Medulla oblongata (tissue), 1 donor: Measurements from ENCODE around the gene ELOVL6.
"Not testable (repeated sequence)": the region's sequence is repeated elsewhere in the genome, so short reads cannot be mapped to it uniquely, and the experiment has no call there.

Experiments used
- DNase-seq: peaks from one replicate; pipeline ENCODE4 v3.0.0-alpha.2; 2015; ENCODE audit errors: extremely low spot score

Gene ELOVL6

DNA sequence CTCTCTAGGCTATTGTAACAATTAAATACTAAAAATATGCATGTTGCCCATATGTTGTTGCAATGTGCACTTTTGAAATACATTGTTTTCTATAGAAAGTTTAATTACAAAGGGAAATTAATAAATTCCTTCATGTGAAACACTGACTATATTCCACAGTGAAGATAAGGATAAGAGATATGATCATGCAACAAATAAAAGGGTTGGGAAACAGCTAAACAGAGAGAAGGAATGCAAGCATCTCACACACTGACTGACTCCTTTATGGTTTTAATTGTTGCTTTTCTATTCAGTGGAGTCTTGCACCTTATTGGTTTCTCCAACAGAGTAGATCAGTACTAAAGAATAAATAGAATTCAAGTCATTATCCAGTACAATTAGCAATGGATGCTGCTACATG lies 37.8 kb downstream of the ELOVL6 start:
- DNase-seq, result no peak

DNA sequence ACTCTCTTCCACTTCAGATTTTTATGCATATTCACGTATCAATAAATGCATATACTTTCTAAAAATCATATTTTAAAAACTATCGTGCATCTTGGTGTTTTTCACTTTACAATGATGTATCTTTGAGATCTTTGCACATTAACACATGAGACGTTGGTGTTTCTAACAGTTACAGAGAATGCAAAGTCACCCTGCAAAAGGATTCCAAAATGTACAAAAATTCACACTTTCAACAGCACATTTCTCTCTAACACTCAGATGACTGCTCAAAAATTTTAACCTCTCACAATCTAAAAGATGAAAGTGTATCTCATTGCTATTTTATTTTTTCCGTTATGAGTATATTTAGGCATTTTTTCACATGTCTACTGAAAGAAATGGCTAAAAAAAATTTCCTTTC lies 38.9 kb downstream of the ELOVL6 start:
- no peak for DNase-seq

DNA sequence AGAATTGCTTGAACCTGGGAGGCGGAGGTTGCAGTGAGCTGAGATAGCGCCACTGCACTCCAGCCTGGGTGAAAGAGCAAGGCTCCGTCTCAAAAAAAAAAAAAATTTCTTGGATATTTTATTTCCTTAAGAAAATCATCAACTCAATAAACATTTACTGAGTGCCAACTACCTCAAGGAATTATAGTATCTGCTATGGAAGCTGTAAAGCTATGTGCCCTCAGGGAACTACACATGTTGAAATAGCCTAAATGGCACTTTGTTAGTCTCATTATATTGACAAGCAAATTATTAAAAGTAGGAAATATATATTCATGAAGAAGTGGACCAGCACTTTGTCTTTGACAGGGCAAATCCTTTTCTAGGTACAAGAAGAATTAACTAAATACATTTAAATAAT lies 40.8 kb downstream of the ELOVL6 start:
- no peak for DNase-seq

DNA sequence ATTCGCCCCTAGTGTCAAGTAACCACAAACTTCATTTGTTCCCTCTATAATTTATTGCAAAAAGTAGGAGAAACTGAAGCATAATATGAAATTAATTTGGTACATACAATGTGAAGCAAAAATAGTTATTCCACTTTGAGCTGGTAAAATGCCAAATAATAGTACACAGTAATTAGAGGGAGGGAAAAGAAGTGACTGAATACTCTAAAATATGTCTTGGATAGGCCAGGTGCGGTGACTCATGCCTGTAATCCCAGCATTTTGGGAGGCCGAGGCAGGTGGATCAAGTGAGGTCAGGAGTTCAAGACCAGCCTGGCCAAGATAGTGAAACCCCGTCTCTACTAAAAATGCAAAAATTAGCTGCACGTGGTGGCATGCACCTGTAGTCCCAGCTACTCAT lies 41.2 kb downstream of the ELOVL6 start:
- DNase-seq, result not testable (repeated sequence)

DNA sequence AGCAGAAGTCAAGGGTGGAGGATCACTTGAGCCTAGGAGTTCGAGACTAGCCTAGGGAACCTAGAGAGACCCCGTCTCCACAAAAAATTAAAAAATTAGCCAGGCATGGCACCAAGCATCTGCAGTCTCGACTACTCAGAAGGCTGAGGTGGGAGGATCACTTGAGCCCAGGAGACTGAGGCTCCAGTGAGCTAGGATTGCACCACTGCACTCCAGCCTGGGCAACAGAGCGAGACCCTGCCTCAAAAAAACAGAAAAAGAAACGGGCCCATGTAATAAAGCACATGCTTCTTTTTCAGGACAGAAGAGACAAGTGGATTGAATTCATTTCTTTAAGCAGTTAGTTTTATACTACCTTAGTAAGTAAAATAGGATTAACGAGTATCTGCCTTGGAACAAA lies 42.0 kb downstream of the ELOVL6 start:
- no peak for DNase-seq

DNA sequence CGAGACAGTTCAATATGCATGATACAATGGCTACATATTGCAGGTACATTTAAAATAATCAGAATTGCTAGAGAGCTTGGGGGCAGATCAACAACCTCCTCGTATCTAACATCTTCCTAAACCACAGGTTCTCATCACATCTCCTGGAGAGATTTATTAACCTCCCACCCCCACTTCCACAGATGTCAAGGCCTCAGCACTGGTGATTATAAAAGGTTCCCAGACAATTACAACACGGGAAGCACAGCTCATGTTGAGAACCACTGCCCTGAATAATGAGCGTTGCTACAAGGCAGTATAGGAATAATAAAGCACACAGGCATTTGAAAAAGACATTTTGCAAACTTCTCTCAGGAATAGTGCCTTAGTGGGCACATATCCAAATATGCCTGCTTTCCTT lies 42.8 kb downstream of the ELOVL6 start:
- no peak for DNase-seq

DNA sequence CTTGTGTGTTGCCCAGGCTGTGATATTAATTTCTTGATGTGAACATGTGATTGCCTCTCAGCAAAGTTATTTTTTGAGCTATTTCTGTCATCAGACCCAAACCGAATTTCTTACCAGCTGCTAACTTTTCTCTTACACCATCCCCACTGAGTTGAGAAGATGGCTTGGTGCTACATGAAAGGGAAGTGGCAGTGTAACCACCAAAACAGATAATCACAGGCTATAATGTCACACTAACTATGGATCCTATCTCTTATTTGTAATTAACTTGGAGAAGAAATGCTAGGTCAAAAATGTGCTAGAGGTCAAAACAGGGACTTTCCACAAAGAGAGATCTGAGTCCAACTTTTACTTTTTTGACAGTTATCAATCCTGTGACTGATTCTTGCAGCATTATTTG lies 43.8 kb downstream of the ELOVL6 start:
- DNase-seq, result no peak

DNA sequence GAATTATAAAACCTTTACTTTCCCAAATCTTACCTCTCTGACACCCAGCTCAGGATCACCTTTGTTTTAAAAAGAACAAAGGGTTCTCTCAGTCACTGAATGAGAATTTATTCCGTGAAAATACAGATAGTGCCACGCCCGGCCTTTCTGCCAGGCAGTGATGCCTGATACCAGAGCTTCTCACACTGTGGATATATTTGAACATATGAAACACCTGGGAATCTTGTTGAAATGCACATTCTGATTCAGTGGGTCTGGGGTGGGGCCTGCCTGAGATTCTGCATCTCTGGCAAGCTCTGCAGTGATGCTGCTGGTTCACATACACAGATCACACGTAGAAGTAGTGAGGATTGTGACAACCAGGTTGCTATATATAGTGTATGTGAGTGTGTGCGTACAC lies 46.0 kb downstream of the ELOVL6 start:
- no peak for DNase-seq

DNA sequence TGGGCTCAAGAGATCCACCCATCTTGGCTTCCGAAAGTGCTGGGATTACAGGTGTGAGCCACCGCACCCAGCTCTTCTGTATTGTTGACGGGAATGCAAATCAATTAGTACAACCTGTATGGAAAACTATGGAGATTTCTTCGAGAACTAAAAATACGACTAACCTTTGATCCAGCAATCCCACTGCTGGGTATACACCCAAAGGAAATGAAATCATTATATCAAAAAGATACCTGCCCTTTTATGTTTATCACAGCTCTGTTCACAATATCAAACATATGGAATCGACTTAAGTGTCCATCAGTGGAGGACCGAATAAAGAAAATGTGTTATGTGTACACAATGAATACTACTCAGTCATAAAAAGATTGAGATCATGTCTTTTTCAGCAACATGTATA lies 49.3 kb downstream of the ELOVL6 start:
- no peak for DNase-seq

DNA sequence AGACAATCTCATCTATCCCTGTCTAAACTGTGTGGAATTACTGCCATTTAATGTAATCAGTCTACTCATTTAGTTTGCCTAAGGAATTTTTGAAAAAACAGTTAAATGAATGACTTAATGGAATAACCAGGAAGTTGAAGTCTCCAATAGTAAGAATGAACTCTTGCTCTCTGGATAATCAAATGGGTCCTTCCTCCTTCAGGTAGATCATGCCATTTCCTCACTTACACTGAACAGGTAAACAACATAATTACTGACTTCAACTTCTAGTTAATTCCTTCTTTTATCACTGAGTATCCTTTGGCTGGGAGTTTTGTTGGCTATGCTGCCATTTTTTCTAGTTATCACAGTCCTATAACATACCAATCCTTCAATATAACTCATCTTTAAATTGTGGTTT lies 56.0 kb downstream of the ELOVL6 start:
- no peak for DNase-seq

DNA sequence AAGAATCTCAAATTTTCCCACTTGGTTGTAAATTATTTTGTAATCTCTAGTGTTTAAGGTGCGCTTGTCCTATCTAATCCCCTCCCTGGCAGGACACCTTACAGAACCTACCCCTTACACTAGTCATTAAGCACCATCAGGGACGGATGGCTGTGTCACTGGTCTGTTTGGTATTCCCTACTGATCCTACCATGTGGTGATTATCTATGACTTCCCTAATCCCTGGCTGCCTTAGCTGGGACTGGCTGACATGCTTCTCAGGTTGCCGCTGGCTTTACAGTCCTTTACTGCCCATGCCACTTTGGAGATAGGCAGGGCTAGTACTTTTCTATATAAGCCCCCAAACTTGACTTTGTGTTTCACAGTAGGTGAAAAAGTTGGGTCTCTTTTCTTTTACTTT lies 58.6 kb downstream of the ELOVL6 start:
- DNase-seq, result no peak

DNA sequence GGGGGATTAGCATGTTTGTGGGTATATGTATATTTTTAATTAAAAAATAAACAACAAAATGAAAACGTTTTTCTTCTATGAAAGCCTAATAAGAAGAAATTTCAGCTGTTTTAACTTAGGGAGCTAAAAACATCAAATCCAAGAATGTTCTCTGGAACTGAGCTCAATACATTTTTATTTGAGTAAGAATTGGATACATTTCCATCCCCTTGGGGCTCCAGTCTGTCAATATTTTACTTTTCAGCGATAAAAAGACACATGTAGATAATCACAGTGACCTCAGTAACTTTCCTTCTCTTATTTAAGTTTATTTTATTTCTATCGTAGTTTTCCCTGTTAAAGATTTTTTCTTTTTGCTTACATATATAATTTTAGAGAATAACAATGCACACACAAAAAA lies 59.3 kb downstream of the ELOVL6 start:
- no peak for DNase-seq

DNA sequence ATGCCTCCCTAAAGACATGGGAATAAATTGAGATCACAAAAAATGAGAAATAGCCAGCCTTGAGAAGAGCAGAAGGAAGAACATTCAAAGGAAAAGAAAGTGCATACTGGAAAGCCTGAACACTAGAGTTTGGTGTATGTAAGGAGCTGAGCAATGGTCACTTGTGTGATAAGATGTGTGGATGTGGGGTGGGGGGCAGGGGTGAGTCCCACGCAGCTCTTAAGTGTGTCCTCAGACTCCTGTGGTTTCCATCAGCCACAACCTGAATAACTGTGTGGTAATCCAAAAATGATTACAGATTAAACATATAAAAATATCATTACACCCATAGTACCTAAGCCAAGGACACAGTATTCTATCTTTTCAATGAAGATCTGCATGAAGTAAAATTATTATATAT lies 59.9 kb downstream of the ELOVL6 start:
- DNase-seq, result no peak

DNA sequence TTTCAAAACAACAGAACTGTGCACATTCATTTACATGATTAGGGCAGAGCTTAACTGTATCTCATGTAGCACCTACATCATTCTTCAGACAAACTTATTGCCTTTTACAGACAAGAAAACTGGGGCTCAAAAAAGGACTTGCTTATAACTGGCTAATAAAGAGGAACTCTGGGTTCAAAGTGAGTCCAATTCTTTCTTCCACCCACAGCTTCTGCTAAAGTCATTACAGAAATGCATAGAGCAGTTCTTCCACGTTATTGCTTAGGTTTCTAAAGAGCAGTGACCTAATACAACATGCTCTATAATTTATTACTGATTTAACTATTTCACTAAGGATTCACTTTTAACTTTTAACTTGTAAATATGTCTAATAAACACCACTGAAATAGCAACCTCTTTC lies 60.6 kb downstream of the ELOVL6 start:
- DNase-seq, result no peak

DNA sequence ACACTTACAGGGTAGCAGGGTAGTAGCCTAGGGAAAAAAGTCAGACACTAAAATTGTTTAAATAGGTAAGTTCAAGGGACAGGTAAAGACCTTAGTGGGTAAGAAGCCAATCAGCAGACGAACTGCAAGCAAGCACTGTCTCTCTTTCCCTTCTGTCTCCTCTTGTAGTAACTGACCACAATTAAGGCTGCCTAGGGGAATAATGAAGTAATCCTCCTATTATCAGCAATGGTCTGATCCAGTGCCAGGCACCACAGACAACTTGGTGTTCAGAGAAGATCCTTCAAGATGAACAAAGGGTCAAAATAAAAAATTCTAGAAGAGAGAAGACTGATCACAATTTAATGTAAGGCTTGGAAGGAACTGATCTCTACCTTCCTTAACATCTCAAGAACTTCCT lies 62.9 kb downstream of the ELOVL6 start:
- no peak for DNase-seq

DNA sequence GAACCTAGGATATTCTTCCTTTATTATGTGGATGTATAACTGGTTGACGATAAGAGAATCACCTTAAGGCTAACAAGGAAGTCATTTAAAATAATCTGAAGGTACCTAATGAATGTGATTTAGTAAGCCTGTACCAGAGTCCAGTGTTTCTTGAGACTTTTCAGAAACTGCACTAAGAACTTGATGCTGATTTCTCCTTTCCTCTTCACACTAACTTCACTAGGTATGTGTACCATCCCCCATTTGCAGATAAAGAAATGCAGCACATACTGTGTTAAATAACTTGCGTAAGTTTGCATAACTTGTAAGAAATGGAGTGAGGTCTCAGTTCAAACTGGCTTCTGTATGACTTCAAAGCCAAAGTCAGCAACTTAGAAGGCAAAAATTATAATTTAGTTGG lies 63.3 kb downstream of the ELOVL6 start:
- no peak for DNase-seq

DNA sequence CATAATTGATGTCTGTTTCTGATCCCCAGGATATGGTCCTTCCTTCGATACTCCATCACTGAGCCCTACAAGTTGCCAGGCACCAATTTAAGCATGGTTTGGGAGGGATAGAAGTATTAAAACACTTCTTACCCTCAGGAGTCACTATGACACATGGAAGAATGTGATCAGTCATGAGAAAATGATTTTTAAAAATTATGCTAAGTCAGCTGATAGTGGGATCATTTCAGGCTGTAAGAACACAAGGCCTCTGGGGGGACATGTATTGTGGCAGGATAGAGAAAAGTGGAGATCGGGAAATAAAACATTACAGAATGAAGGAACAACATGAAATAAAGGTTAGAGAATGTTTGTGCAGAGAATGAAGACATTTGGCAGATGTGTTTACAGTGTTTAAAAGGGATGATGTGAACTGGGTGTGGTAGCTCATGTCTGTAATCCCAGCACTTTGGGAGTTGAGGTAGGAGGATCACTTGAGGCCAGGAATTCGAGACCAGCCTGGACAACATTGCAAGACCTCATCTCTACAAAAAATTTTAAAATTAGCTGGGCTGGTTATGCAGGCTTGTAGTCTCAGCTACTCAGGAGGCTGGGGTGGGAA lies 64.0 kb downstream of the ELOVL6 start:
- no peak for DNase-seq

DNA sequence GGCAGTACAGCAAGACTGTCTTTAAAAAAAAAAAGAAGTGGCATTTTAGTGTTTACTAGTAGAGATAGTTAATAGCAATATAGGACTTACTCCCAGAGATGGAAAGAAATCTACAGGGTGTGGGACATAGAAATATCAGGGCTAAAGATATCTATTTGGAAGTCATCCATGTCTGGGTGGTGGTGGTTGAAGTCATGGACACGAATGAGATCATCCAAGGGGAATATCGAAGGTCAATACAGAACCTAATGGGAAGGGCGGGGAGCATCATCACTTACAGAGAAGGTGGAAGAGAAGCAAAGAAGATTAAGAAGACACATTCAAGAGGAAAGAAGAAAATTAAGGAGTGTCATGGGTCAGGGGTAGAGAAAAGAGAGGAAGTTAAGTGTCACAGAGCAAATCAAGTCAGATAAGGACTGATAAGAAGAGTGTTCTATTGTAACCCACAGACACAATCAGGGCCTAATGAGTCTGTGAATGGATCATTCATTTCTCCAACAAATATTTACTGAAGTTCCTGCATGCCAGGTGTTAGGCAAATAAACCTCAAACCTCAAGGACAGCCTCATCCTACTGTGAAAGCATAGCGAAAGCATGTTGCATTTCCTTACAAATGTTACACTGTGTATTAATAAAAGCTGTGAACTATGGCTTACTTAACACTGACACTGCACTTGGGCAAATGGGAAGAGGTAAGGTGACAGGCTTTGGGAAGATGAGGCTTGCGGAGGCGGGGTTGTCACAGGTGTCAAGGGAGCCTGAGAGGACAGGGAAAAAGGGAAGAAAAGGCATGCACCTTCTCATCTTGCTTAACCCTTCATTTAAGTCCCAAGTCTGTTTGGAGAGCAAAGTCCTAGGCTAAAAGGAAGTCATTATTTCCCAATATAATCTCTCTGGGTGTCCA lies 65.3 kb downstream of the ELOVL6 start:
- no peak for DNase-seq

DNA sequence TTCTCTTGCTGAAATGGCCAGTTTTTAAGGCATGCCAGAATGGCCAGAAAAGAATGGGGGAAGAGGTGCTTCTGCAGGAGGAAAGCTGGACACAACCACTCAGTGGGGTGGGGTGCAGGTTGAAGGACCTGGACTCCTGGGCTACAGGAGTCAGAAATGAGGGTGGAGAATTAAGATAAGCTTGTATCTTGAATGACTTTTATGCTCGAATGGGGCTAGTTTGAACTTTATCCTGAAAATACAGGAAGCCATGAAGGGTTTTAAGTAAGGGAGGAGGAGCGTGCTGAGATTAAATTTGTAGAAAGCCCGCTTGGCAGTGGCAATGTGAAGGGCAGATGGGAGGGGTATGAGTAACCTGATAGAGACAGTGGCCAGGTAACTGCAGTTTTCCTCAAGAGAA lies 66.5 kb downstream of the ELOVL6 start:
- no peak for DNase-seq

DNA sequence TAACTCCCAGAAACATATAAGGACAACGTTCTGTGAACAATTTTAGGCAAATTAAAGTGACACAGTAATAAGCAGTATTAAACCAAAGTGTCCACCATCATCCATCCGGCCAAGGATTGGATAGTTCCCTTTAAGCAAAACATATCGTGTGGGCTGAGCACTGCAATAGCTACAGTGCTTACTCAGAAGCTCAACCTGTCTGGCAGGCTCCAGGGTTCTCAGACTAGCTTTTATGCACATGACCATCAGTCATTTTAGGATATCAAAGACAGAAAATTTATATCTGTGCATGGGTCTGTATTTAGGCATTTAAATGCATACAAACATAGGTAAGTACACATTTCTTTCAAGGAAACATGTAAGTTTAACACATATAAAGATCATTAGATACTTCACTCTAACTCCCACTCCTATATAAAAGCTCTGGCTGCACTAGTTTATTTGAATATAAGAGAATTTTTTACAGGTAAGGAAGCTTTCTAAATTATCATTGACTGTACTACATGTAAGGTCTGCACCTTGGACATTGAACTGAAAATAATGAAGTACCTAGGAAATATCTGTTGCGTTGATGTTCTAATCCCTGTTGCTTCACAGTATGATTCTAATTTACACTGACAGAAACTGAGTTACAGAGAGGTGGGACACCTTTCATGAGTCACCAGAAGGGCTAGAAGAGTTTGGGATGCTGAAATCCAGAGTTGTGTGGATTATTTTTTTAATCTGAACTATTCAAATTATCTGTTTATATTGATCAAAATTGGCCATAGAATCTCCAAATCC lies 67.6 kb downstream of the ELOVL6 start:
- no peak for DNase-seq

DNA sequence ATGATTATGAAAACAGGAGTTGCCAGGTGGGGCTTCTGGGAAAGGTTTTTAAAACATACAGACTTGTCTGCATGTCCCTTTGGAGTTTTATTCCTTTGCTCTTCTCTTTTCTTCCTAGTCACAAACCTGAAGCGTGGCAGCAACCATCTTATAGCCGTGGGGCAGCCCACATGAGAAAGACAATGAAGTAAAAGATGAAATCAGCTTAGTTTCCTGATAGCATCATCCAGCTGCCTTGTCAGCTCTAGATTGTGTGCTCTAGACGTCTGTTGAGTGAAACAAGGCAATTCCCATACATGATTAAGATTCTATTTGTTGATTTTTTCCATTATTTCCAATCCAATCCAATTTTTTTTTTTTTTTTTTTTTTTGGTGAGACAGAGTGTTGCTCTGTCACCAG lies 68.9 kb downstream of the ELOVL6 start:
- no peak for DNase-seq

DNA sequence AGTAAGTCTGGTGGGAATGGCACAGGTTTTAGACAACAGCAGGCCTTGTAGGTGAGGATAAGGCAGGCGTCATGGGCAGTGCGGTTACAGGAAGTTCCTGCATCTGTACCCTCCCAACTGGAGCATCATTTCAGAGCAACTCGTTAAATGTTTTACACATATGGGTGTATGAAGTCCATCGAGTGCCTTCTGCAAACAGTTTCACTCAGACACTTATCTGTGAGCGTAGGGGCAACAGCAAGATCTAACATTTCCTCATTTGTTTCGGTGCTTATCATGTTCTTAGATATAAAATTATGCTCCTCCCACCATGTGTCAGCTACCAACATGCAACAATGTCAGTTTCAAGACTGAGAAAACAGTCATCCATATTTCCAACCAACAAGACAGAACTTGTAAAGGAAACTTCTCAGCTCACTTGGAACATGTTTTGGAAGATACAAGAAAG lies 69.9 kb downstream of the ELOVL6 start:
- DNase-seq, result no peak

DNA sequence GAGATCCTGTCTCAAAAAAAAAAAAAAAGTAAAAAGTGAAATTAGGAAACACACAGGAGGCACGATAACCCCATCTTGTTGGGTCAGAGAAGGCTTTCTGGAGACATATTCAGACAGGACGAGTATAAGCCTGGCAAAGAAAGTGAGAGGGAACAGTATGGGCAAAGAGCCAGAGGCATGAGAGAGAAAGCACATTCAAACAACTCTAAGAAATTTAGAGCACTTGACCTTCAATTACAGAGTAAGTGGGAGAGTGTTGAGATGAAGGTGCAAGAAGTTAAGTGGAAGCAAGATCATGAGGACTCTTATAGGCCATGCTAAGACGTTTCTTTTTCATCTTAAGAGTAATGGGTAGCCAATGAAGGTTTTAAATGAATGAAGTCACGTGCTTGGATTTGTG lies 70.4 kb downstream of the ELOVL6 start:
- no peak for DNase-seq
